ENCODE measurements around the gene HDAC4.

GRCh38 chr2:239042551-239043320 lies 358.1 kb downstream of the HDAC4 start:
- TF ChIP-seq CTCF (IDR thresholded peaks at IDR 0.05) (no peak), USF2 (CRISPR knock-in tag; IDR thresholded peaks at IDR 0.05) (no peak), ELF4 (CRISPR knock-in tag; IDR thresholded peaks at IDR 0.05; ENCODE audit: low read depth) (no peak), ZMAT4 (CRISPR knock-in tag; IDR thresholded peaks at IDR 0.05) (no peak), RELA (CRISPR knock-in tag; IDR thresholded peaks at IDR 0.05; ENCODE audit: borderline replicate concordance) (no peak), TP53 (CRISPR knock-in tag; IDR thresholded peaks at IDR 0.05) (no peak), NR2C2 (CRISPR knock-in tag; IDR thresholded peaks at IDR 0.05) (no peak), ESRRA (CRISPR knock-in tag; IDR thresholded peaks at IDR 0.05; ENCODE audit: borderline replicate concordance) (no peak), CREB1 (CRISPR knock-in tag; IDR thresholded peaks at IDR 0.05) (no peak), ATF2 (CRISPR knock-in tag; IDR thresholded peaks at IDR 0.05; ENCODE audit: borderline replicate concordance, low read depth) (no peak), CREM (CRISPR knock-in tag; IDR thresholded peaks at IDR 0.05) (no peak), ETV6 (CRISPR knock-in tag; IDR thresholded peaks at IDR 0.05) (no peak), MAX (CRISPR knock-in tag; IDR thresholded peaks at IDR 0.05) (no peak), SP1 (CRISPR knock-in tag; conservative IDR thresholded peaks at IDR 0.05) (no peak)

Data from WTC11 (cell line).